ENCODE measurements around the gene YLPM1. TPM values are rescaled to one million over a fixed set of nuclear protein-coding genes. Genes with fewer than 3 reads are reported as not detected.

YLPM1 gene
- total RNA-seq, 2 donors from 2014 or later = 48.2 to 61.6 TPM

- no peaks in the 10 kb centered on the region for H3K27me3 ChIP-seq (replicated peaks; ENCODE audit: insufficient read depth)
- DNase-seq (ENCODE audit: low spot score) (no peak), ATAC-seq (ENCODE audit: insufficient number of reproducible peaks, low FRiP score, low read depth) (no peak)
- H3K36me3 ChIP-seq = peaks cover 22% of the 10 kb centered on the region
- no peak overlapping the region for H3K27ac ChIP-seq
- no peak overlapping the region for H3K4me3 ChIP-seq
- no peak for TF ChIP-seq CTCF (IDR thresholded peaks at IDR 0.05)
- H3K4me1 ChIP-seq (ENCODE audit: control insufficient read depth in 1 of 2, low read depth in 2 of 2) = no peaks in the 10 kb centered on the region
- no peaks in the 10 kb centered on the region for H3K9me3 ChIP-seq
Measured at GRCh38 chr14:74824997-74825396, 61.9 kb downstream of the YLPM1 start.

DNA sequence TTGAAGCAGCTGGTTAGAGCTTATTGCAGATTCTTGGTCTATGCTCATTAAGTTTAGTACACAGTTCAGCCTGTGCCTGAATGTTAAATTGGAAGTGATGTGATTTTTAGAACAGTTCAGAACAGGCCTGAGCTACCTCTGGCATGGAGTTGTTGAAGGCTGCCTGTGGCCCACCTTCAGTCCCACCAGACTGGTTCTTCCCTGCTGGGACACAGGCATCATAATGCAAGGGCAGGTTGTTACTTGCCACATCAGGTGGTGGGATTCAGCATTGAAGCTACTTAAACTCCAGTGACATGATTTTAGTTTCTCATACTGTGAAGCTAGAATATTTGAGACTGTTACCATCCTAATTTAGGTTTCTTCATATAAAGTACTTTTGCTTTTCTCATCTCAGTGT is 63.5 kb downstream of the YLPM1 start:
- Histone ChIP-seq H3K27me3 (replicated peaks; ENCODE audit: insufficient read depth) (no peaks in the 10 kb centered on the region), H3K36me3 (peaks cover 12% of the 10 kb centered on the region), H3K4me3 (no peak overlapping the region), H3K9me3 (no peaks in the 10 kb centered on the region), H3K27ac (no peak overlapping the region), H3K4me1 (ENCODE audit: control insufficient read depth in 1 of 2, low read depth in 2 of 2) (no peaks in the 10 kb centered on the region)
- DNase-seq (ENCODE audit: low spot score) (no peak), ATAC-seq (ENCODE audit: insufficient number of reproducible peaks, low FRiP score, low read depth) (no peak)
- no peak for TF ChIP-seq CTCF (IDR thresholded peaks at IDR 0.05)

- TF ChIP-seq CTCF (IDR thresholded peaks at IDR 0.05) = no peak
Measured at GRCh38 chr14:74829251-74829650, 66.1 kb downstream of the YLPM1 start.

DNA sequence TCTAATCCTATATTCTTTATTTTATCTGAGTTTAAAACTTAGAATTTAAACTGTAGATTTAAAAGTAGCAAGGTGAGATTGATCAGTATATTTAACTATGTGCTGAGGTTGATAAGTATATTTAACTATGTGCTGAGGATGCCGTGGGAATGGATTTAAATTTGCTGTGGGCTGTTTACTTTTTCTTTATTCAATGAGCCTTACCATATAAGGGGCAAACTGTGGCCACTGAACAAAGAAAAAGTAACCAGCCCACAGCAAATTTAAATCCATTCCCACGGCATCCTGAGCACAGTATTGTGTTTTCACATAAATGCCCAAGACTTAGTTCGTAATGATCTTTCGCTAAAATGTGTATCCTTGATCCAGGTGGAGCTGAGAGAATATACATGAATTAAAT is 69.7 kb downstream of the YLPM1 start:
- Histone ChIP-seq H3K27ac (no peak overlapping the region), H3K27me3 (replicated peaks; ENCODE audit: insufficient read depth) (no peaks in the 10 kb centered on the region), H3K36me3 (peaks cover 4% of the 10 kb centered on the region), H3K4me1 (ENCODE audit: control insufficient read depth in 1 of 2, low read depth in 2 of 2) (no peaks in the 10 kb centered on the region), H3K9me3 (no peaks in the 10 kb centered on the region), H3K4me3 (no peak overlapping the region)
- no peak for TF ChIP-seq CTCF (IDR thresholded peaks at IDR 0.05)
- DNase-seq (ENCODE audit: low spot score) (no peak), ATAC-seq (ENCODE audit: insufficient number of reproducible peaks, low FRiP score, low read depth) (no peak)

More at GRCh38 chr14:74829251-74829650, 66.1 kb downstream of the YLPM1 start:
- Histone ChIP-seq H3K4me1 (ENCODE audit: control insufficient read depth in 1 of 2, low read depth in 2 of 2) (no peaks in the 10 kb centered on the region), H3K4me3 (no peak overlapping the region), H3K27ac (no peak overlapping the region), H3K9me3 (no peaks in the 10 kb centered on the region), H3K27me3 (replicated peaks; ENCODE audit: insufficient read depth) (no peaks in the 10 kb centered on the region), H3K36me3 (peaks cover 7% of the 10 kb centered on the region)
- DNase-seq (ENCODE audit: low spot score) (no peak), ATAC-seq (ENCODE audit: insufficient number of reproducible peaks, low FRiP score, low read depth) (no peak)

DNA sequence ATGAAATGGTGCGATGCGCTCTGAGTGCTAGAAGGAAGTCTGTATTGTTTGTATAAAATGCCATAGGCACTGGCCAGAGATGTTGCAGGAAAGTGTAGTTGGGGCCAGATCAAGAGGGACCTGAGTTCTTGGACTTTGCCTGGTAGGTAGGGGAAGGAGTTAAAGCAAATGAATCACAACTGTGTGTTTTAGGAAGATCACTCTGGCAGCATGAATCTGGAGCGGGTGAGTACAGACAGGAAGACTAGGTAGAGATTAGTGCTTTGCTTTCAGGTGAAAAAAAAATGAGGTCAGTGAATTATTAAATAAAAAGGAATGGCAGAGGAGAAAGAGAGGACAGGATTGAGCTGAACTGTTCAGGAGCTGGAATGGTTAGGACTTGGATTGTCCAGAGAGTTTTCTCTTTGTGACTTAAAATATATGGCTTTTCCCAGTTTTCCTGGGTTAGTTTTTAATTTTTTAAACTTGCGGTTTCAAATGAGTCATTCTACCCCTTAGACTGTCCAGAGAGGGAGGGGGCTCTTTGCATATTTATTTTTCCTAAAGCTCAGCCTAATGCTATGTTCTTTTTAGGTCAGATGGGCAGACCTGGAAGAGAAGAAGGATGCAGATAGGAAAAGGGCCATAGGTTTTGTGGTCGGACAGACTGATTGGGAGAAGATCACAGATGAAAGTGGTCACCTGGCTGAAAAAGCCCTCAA is 71.7 kb downstream of the YLPM1 start:
- Histone ChIP-seq H3K9me3 (no peaks in the 10 kb centered on the region), H3K4me1 (ENCODE audit: control insufficient read depth in 1 of 2, low read depth in 2 of 2) (no peaks in the 10 kb centered on the region), H3K36me3 (no peaks in the 10 kb centered on the region), H3K4me3 (no peak overlapping the region), H3K27ac (no peak overlapping the region), H3K27me3 (replicated peaks; ENCODE audit: insufficient read depth) (no peaks in the 10 kb centered on the region)
- no peak for ATAC-seq (ENCODE audit: insufficient number of reproducible peaks, low FRiP score, low read depth)
- no peak for TF ChIP-seq CTCF (IDR thresholded peaks at IDR 0.05)
- no peak for DNase-seq (ENCODE audit: low spot score)

Data from thoracic aorta (tissue), 2 donors.